DMS114 treated with DMSO at 0.1 percent for 48 hours (cell line): ENCODE data around the gene ZNF598.
A peak's percentile ranks its signal among the peaks of the same experiment; 100 is the strongest.
"Not testable (repeated sequence)": the region's sequence is repeated elsewhere in the genome, so short reads cannot be mapped to it uniquely, and the experiment has no call there.

Experiments used
- DNase-seq: peaks from one replicate; lab custom pipeline; 2025; ENCODE audit not compliant: unreplicated experiment; lab: John Stamatoyannopoulos, UW

ZNF598 gene

DNA sequence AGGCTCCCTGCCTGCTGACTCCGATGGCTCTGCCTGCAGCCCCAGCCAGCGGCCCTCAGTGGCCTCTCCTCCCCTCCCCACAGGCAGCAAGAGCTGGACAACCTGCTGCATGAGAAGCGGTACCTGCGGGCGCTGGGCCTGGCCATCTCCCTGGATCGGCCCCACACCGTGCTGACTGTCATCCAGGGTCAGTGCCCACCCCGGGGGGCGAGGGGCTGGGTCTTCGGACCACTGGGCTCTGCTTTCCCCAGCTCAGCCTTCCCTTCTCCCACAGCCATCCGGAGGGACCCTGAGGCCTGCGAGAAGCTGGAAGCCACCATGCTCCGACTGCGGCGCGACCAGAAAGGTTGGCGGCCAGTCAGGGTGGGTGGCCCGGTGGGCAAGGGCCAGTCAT lies 31.7 kb downstream of the ZNF598 start:
- DNase-seq, result no peak

DNA sequence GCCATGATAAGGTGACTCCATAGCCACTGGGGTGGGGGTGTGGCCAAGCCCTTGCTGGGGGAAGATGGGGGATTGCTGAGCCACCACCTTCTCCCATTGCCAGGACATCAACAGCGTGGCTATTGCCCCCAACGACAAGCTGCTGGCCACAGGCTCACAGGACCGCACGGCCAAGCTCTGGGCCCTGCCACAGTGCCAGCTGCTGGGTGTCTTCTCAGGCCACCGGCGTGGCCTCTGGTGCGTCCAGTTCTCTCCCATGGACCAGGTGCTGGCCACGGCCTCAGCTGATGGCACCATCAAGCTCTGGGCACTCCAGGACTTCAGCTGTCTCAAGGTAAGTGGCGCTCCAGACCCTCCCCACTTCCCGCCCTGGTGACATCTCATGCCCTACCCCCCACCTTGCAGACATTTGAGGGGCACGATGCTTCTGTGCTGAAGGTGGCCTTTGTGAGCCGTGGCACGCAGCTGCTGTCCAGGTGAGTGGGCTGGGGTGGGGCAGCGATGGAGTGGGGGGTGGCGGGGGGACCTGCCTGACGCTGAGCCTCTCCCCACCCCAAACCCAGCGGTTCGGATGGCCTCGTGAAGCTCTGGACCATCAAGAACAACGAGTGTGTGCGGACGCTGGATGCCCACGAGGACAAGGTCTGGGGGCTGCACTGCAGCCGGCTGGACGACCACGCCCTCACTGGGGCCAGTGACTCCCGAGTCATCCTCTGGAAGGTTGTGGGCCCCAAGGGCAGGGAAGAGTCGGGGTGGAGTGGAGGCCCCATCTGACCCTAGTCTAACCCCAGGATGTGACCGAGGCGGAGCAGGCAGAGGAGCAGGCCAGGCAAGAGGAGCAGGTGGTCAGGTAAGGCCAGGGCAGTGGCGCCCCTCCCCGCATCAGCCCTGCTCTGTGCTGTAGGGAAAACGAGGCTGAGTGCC lies 32.4 kb downstream of the ZNF598 start:
- no peak for DNase-seq

DNA sequence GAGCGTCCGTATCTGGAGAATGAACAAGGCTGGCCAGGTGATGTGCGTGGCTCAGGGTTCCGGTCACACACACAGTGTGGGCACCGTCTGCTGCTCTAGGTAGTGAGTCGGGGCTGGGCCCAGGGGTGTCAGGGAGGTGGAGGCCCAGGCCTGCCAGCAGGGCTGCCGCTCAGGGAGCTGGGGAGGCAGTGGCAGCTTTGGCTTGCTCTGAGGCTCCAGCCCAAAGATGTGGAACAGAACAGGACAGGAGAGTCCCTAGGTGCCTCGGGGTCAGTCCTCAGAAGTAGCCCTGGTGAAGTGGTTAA lies 33.5 kb downstream of the ZNF598 start:
- DNase-seq, result no peak

DNA sequence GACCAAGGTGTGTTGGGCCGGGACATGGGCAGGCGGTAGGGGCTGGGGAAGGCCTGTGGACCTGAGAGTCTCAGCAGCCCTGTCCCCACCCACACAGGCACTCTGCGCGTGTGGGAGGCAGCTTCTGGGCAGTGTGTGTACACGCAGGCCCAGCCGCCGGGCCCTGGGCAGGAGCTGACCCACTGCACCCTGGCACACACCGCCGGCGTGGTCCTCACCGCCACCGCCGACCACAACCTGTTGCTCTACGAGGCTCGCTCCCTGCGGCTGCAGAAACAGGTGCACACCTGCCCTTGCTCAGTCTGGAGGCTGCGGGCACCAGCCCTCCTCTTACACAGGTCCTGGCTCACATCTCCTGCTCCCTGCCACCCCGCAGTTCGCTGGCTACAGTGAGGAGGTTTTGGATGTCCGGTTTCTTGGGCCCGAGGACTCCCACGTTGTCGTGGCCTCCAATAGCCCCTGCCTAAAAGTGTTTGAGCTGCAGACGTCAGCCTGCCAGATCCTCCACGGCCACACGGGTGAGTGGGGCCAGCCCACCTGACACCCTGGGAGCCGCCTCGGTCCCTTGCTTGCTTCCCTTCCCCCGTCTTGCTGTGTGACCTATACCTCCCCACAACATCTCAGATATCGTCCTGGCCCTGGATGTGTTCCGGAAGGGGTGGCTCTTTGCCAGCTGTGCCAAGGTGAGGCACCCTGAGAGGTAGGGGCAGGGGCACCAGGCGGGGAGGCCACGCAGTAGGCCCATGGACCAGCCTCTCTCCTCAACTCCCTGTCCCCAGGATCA lies 34.0 kb downstream of the ZNF598 start:
- DNase-seq, result no peak

DNA sequence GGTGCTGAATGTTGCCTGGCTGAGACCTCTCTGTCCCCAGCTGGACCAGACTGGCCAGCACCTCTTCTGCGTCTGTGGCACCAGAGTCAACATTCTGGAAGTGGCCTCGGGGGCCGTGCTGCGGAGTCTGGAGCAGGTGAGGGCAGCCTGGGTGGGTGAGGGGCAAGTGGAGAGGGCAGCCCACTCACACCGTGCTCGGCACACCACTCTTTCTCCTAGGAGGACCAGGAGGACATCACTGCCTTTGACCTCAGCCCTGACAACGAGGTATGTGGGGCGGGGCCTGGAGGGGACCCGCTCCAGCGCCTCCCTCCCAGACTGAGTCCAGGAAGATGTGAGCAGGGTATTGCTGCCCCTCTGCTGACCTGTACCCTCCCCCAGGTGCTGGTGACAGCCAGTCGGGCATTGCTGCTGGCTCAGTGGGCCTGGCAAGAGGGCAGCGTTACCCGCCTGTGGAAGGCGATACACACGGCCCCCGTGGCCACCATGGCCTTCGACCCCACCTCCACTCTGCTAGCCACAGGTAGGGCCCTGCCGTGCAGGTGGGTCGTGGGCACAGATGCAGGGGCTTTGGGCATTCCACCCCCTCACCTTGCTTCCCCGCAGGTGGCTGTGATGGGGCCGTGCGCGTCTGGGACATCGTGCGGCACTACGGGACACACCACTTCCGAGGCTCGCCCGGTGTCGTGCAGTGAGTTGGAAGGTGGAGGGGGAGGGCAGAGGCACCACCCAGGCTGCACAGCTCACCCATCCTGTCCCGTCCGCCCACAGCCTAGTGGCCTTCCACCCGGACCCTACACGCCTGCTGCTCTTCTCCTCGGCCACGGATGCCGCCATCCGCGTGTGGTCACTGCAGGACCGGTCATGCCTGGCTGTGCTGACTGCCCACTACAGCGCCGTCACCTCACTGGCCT lies 35.2 kb downstream of the ZNF598 start:
- DNase-seq, result no peak

- DNase-seq, result no peak
Observed at GRCh38 chr16:1973461-1974156, 36.0 kb downstream of the ZNF598 start.

GRCh38 chr16:1972490-1972877 lies 37.1 kb downstream of the ZNF598 start:
- no peak for DNase-seq

DNA sequence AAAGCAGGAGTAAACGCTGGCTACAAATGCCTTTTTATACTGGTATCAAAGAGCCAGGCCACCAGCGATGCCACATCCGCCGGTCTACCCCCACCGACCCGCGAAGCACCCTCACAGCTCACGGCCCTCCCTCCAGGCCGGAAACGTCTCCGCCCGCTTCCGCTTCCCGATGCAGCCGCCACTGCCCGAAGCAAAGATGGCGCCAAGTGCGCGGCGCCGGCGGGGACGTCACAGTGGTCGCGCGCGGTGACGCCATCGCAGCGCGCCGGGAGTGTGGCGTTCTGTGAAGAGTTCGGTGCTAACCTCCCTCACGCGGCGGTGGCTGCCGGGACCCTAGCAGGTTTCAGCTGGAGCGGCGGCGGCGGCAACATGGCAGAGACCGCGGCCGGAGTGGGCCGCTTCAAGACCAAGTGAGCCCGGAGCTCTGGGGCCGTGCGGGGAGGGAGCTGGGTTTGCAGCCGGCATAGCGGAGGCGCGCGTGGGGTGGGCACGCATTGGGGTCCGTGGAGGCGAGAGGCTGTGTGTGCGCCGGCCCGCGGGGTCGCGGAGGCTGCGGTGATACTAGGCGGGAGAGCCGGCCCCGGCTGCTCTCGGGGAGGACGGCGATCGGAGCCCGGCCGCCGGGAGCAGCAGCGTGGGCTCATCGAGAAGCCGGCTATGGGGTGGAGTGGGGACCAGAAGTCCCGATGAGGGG lies 37.7 kb downstream of the ZNF598 start, which contains the start of gene TBL3:
TSS of gene TBL3 (plus strand) at position 258 of the 694 bp plus-strand sequence. CDS start at position 370, 112 bp downstream.
- peak; percentile 75 for DNase-seq

GRCh38 chr16:1968146-1968953 lies 41.3 kb downstream of the ZNF598 start:
- no peak for DNase-seq

DNA sequence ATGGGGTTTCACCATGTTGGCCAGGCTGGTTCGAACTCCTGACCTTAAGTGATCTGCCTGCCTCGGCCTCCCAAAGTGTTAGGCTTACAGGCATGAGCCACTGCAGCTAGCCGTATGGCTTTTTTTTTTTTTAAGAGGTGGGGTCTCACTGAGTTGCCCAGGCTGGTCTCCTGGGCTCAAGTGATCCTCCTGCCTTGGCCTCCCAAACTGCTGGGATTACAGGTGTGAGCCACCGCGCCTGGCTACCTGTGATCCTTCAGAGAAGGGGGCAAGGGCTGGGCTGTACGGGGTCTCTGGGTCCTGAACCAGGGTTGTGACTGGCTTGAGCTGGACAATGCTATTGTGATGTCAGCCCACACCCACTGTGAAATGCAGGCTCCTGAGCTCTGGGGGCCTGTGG lies 43.2 kb downstream of the ZNF598 start, which contains the start of gene RNF151:
TSS of gene RNF151 (plus strand) at position 397 of the 400 bp plus-strand sequence. CDS start 26 bp downstream, outside the sequence.
- no peak for DNase-seq

DNA sequence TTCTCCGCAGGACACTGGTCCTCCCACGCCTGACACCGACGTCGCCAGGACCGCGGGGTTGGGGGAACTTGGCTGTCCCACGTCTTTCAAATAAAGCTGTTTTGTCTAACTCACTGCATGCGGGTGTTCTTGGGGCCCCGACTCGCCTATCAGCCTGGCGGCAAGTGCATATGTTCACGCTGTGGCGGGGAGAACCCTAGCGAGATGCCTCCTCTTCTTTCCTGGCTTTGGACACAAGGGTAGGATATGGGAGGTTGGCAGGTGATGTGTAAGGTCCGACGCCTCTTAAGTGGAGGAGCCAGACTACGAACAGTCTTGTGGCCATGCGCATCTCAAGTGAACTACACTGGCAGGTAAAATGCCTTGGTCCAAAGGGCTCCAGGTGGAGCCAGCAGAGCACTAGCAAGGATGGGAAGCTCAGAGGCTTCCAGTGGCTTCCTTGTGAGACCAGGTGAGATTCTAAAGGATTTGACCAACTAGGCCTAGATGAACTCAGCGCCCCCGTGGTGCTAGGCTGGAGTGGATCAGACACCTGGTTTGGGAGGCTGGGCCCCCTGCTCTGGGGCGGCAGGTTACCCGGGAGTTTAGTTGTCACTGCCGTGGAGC lies 44.1 kb downstream of the ZNF598 start:
- no peak for DNase-seq

DNA sequence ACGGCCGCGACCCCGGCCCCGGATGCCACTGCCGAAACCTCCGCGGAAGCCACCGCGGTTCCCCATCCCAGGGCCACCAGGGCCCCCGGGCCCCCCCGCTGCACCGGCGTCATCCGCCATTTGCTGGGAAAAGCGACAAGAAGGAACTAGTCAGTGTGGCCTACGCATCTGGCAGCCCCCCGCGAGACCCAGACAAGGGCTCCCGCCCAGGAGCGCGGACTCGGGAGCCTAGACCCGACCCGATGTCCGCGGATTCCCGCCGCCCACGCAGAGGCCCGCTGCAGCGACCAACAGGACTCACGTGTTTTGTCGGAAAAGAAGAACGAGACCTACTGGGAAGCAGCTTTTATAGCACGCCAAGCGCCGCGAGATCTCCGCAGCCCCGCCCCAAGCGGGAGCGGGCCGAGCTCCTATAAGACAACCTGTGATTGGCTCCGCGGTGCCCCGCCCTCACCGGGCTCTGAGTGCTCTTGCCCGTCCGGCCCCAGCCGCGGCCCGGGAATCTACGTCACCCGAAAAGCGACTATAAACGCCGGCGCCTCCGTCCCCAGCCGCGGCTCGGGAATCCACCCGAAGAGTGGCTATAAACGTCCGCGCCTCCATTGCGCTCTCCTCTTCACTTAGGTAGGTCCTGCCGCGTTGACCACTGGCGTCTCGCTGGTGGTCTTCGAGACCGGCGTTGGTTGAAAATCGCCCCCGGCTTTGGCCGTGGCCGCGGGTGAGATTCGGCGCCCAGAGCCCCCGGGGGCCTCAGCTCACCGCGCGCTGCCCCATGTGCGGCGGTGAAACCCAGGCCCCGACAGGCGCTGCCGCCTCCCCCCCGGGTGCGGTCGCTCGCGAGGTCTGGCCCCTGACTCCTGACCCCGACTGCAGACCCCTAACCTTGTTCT lies 44.9 kb downstream of the ZNF598 start, which contains the start of gene RPS2:
TSS of gene RPS2 (minus strand) at position 321 of the 890 bp plus-strand sequence. CDS start at position 120, 201 bp downstream.
- DNase-seq, result peak; percentile 92

- no peak for DNase-seq
Observed at GRCh38 chr16:1963806-1964505, 45.7 kb downstream of the ZNF598 start.

DNA sequence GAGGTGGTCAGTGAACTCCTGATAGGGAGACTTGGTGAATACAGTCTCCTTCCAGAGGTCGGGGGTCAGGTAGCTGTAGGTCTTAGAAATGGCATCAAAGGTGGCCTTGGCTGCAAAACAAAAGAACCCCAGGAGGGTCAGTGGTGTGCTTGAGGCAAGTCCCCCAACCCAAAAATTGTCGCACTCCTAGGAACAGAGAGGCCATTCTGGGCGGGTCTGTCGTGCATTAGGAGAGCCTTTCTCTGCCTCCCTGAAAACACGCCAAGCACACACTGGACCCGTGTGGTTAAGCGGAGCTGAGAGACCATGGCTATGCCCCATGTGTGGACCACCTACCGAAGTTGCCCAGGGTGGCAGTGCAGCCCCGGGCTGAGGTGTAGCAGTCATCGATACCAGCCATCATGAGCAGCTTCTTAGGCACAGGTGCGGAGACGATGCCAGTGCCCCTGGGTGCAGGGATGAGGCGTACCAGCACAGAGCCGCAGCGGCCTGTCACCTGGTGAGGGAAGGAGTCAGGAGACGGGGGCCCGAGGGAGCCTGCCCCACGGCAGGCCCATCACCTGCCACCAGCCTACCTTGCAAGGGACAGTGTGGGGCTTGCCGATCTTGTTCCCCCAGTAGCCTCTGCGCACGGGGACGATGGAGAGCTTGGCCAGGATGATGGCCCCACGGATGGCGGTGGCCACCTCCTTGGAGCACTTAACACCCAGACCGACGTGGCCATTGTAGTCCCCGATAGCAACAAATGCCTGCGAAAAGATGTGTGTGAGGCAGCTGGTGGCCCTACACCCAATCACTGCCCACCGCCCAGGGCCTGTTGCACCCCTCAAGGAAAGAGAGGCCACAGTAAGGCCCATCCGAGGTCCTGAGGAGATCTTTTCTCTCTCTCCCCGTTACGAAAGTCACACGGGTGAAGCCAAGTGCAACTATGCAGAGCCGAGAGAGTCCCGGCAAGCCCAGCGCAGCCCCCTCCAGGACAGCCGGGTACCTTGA lies 47.2 kb downstream of the ZNF598 start:
- not testable (repeated sequence) for DNase-seq

- no peak for DNase-seq
Observed at GRCh38 chr16:1961651-1962067, 48.0 kb downstream of the ZNF598 start.
